ENCODE data around the gene IRF9. TPM values are rescaled to one million over a fixed set of nuclear protein-coding genes. Genes with fewer than 3 reads are reported as not detected.

IRF9 gene
- total RNA-seq, 4 donors from 2014 or later = 6.5 to 36.7 (median 11.9) TPM

DNA sequence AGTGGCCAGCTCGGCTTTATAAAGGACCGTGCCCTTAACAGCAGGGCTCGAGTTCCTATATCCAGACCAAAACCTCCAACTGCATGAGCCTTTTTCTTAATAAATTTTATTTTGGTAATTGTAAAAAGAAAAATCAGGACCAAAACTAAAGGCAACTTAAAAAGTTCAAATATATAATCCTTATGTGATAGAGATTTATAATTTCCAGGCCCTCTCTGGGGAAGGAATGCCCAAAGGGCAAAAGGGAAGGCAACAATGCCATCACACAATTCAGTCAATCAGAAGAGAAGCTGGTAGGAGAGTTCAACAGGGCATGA, 28.0 kb downstream of the IRF9 start:
- intact Hi-C loops (cut with DNase I; ENCODE audit: low total_unique reads) (no loop called here), in situ Hi-C loops (cut with MboI; ENCODE audit: low sequenced_read_pairs in 4 of 4) (no loop called here)
- TF ChIP-seq POLR2A (IDR thresholded peaks at IDR 0.05) = no peak
- TF ChIP-seq, protein P1, sequence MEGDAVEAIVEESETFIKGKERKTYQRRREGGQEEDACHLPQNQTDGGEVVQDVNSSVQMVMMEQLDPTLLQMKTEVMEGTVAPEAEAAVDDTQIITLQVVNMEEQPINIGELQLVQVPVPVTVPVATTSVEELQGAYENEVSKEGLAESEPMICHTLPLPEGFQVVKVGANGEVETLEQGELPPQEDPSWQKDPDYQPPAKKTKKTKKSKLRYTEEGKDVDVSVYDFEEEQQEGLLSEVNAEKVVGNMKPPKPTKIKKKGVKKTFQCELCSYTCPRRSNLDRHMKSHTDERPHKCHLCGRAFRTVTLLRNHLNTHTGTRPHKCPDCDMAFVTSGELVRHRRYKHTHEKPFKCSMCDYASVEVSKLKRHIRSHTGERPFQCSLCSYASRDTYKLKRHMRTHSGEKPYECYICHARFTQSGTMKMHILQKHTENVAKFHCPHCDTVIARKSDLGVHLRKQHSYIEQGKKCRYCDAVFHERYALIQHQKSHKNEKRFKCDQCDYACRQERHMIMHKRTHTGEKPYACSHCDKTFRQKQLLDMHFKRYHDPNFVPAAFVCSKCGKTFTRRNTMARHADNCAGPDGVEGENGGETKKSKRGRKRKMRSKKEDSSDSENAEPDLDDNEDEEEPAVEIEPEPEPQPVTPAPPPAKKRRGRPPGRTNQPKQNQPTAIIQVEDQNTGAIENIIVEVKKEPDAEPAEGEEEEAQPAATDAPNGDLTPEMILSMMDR (IDR thresholded peaks at IDR 0.05 in 4 of 5, conservative IDR thresholded peaks at IDR 0.05 in 1 of 5) = no peak
- H3K27me3 ChIP-seq = no peaks in the 10 kb centered on the region
- no peaks in the 10 kb centered on the region for H3K9me3 ChIP-seq
- H3K4me3 ChIP-seq = peak overlapping the region in 3 of 4 donors; percentile 62 to 84 (median 80)
- peaks cover 12 to 16% of the 10 kb centered on the region in 2 donors for H3K4me1 ChIP-seq
- H3K36me3 ChIP-seq = peaks cover 0 to 52% of the 10 kb centered on the region in 2 donors
- DNase-seq (no peak), ATAC-seq (no peak)
- peak overlapping the region; percentile 62 to 90 (median 84) for H3K27ac ChIP-seq

DNA sequence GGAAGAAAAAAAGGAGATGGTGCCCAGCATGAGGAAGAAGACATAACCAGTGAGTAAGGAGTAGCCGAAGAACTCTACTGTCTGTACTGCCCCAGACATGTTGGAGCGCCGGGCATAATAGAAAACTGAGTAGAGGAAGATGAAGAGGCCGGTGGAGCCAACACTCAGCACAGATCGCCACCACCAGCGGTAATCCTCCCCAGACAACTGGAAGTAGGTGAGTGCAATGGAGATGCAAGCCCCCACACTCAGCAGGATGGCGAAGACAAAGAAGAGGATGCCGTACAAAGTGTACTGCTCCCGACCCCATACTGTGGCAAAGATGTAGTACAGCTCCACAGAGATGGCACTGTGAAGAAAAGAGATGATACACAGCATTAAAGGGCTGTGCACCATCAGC, 28.4 kb downstream of the IRF9 start:
- Histone ChIP-seq H3K9me3 (no peaks in the 10 kb centered on the region), H3K4me1 (peaks cover 17 to 20% of the 10 kb centered on the region in 2 donors), H3K27me3 (no peaks in the 10 kb centered on the region), H3K36me3 (peaks cover 0 to 51% of the 10 kb centered on the region in 2 donors), H3K27ac (peak overlapping the region; percentile 62 to 90 (median 84)), H3K4me3 (no peak overlapping the region)
- TF ChIP-seq, protein P1 (IDR thresholded peaks at IDR 0.05 in 4 of 5, conservative IDR thresholded peaks at IDR 0.05 in 1 of 5) = no peak
- no peak for TF ChIP-seq POLR2A (IDR thresholded peaks at IDR 0.05)
- DNase-seq (no peak), ATAC-seq (no peak)
- intact Hi-C loops (cut with DNase I; ENCODE audit: low total_unique reads) = no loop called here
- in situ Hi-C loops (cut with MboI; ENCODE audit: low sequenced_read_pairs in 4 of 4) = no loop called here

DNA sequence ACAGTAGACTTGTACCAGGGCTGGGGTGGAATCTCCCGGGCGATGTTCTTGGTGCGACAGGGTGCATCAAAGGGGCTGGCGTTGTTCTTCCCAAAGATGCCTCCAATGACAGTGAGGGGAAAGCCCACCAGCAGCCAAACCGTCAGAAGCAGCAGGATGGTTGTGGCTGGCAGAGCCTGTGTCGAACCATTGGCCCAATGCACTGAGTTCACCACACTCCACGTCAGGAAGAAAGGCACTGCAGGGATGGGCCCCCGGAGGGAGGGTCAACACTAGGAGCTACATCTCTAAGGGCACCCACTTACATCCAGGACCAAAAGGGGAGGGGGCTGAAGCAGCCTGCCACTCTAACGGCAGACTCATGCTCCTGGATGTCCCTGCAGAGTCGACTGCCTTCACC, 29.4 kb downstream of the IRF9 start:
- DNase-seq = no peak
- H3K36me3 ChIP-seq = peaks cover 0 to 41% of the 10 kb centered on the region in 2 donors
- H3K4me1 ChIP-seq = peaks cover 20 to 25% of the 10 kb centered on the region in 2 donors

DNA sequence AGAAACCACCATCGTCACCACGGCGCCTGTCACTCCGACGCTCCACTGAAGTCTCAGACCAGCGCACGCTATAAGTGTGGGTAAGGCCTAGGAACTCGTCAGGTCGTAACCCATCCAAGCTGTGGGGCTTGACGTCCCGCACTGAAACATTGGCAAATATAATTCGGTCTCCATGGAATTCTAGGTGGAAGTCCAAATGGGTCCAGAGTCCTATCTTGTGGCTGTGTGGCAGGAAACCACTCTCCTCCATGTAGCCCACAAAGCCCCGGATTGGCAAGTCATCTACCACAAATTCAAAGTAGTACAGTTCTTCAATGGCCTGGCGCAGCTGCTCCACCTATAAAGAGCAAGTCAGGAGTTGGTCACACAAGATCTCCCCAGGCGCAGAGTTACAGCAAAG, 31.9 kb downstream of the IRF9 start:
- Histone ChIP-seq H3K27me3 (no peaks in the 10 kb centered on the region), H3K27ac (no peak overlapping the region), H3K4me1 (peaks cover 23 to 27% of the 10 kb centered on the region in 2 donors), H3K4me3 (no peak overlapping the region), H3K9me3 (no peaks in the 10 kb centered on the region), H3K36me3 (peaks cover 0 to 24% of the 10 kb centered on the region in 2 donors)
- ATAC-seq (no peak), DNase-seq (no peak)
- TF ChIP-seq, protein P1 (IDR thresholded peaks at IDR 0.05 in 4 of 5, conservative IDR thresholded peaks at IDR 0.05 in 1 of 5) = no peak
- TF ChIP-seq POLR2A (IDR thresholded peaks at IDR 0.05) = no peak
- intact Hi-C loops (cut with DNase I; ENCODE audit: low total_unique reads) = no loop called here
- in situ Hi-C loops (cut with MboI; ENCODE audit: low sequenced_read_pairs in 4 of 4) = no loop called here

More for the DNA sequence above, 29.4 kb downstream of the IRF9 start:
- no peak for TF ChIP-seq POLR2A (IDR thresholded peaks at IDR 0.05)
- TF ChIP-seq, protein P1 (IDR thresholded peaks at IDR 0.05 in 4 of 5, conservative IDR thresholded peaks at IDR 0.05 in 1 of 5) = no peak
- in situ Hi-C loops (cut with MboI; ENCODE audit: low sequenced_read_pairs in 4 of 4) = no loop called here
- no peak overlapping the region for H3K4me3 ChIP-seq
- no peaks in the 10 kb centered on the region for H3K9me3 ChIP-seq
- H3K27me3 ChIP-seq = no peaks in the 10 kb centered on the region
- H3K27ac ChIP-seq = no peak overlapping the region
- no peak for ATAC-seq
- intact Hi-C loops (cut with DNase I; ENCODE audit: low total_unique reads) = no loop called here
